HCT116 (cell line): ENCODE results near the gene MAPK4. TPM values are rescaled to one million over a fixed set of nuclear protein-coding genes. Genes with fewer than 3 reads are reported as not detected.

Experiments
- ATAC-seq: fragments of 200-7000 bp; cut with Tn5 transposase; 2 replicates; pipeline ENCODE4 v1.9.1; 2020; ENCODE audit warnings: mild to moderate bottlenecking, moderate library complexity
- BruUV-seq: library from RNA; stranded (reverse); fragments of 400-500 nt; replicated peaks from 2 replicates; lab custom pipeline; 2021; lab: Mats Ljungman, UMichigan
- CTCF ChIA-PET: fragments of 300-600 bp; sonication (Branson Sonifier 250); formaldehyde crosslinking; loops from one replicate; lab custom pipeline; 2021; ENCODE audit warnings: antibody characterized with exemption; lab: Charles Lee
- POLR2A ChIA-PET: fragments of 300-600, 350-600 bp; sonication (Branson Sonifier 250); formaldehyde crosslinking; loops from one replicate; lab custom pipeline; 2021; ENCODE audit warnings: antibody characterized with exemption; lab: Charles Lee
- RAD21 ChIA-PET, 2 experiments: fragments of 300-600 bp; sonication (Branson Sonifier 250); formaldehyde crosslinking; loops; one replicate each; lab custom pipeline; 2023; ENCODE audit warnings: low total read pairs in 2 of 2; ENCODE audit not compliant: uncharacterized antibody in 2 of 2, unreplicated experiment in 2 of 2, low non-redundant PET in 1 of 2; lab: Charles Lee
- DNase-seq: peaks from one replicate; pipeline ENCODE4 v3.0.0-alpha.2; 2010; ENCODE audit warnings: low read depth, low spot score
- H2AFZ ChIP-seq: fragments of 200-600 bp; shearing (Covaris generic), sonication (generic); 2 replicates; pipeline ENCODE4 v1.6.1; 2017; ENCODE audit warnings: low read depth, mixed run types, mixed read lengths, antibody characterized with exemption, low read length; ENCODE audit not compliant: poor library complexity, severe bottlenecking
- H3K27ac ChIP-seq: 2 replicates; pipeline ENCODE4 v1.5.1; 2012; ENCODE audit warnings: low read depth, low read length
- H3K27me3 ChIP-seq: fragments of 200-600 bp; sonication (generic); 2 replicates; pipeline ENCODE4 v1.6.1; 2016; ENCODE audit warnings: mixed run types, low read length, mixed read lengths; ENCODE audit not compliant: insufficient read depth
- H3K36me3 ChIP-seq, 2 experiments: fragments of 200-500 bp in 1 of 2; fragments of 200-600 bp in 1 of 2; sonication (Bioruptor generic) in 1 of 2; sonication (generic) in 1 of 2; 2 replicates each; pipeline versions ENCODE4 v1.5.1 to v1.6.1; 2014 to 2016; ENCODE audit warnings: low read length in 2 of 2, inconsistent platforms in 1 of 2, mixed read lengths in 1 of 2, mixed run types in 1 of 2; ENCODE audit not compliant: insufficient read depth in 2 of 2, control insufficient read depth in 1 of 2
- H3K4me1 ChIP-seq, 2 experiments: fragments of 200-600 bp in 1 of 2; sonication (generic) in 1 of 2; 2 replicates each; pipeline versions ENCODE4 v1.5.1 to v1.6.1; 2012 to 2017; ENCODE audit warnings: low read length in 2 of 2, inconsistent platforms in 1 of 2, mild to moderate bottlenecking in 1 of 2, mixed read lengths in 1 of 2, mixed run types in 1 of 2, moderate library complexity in 1 of 2; ENCODE audit not compliant: insufficient read depth in 2 of 2, control insufficient read depth in 1 of 2
- H3K4me2 ChIP-seq: fragments of 200-600 bp; sonication (generic); 2 replicates; pipeline ENCODE4 v1.6.1; 2017; ENCODE audit warnings: mixed run types, low read length, mixed read lengths
- H3K4me3 ChIP-seq, 2 experiments: fragments of 200-600 bp in 1 of 2; sonication (generic) in 1 of 2; replicated peaks in 1 of 2; 2 replicates each; pipeline ENCODE4 v1.5.1; 2011 to 2016; ENCODE audit warnings: low read length in 2 of 2, control low read depth in 1 of 2, low read depth in 1 of 2, mild to moderate bottlenecking in 1 of 2, mixed read lengths in 1 of 2, mixed run types in 1 of 2
- H3K79me2 ChIP-seq: fragments of 200-600 bp; sonication (generic); 2 replicates; pipeline ENCODE4 v1.6.1; 2017; ENCODE audit warnings: mild to moderate bottlenecking, mixed run types, low read length, moderate library complexity, mixed read lengths; ENCODE audit not compliant: insufficient read depth
- H3K9ac ChIP-seq: fragments of 200-600 bp; sonication (generic); 2 replicates; pipeline ENCODE4 v1.6.1; 2016; ENCODE audit warnings: low read length, mixed read lengths
- H3K9me2 ChIP-seq: fragments of 200-600 bp; sonication (generic), shearing (Covaris generic); 2 replicates; pipeline ENCODE4 v1.6.1; 2017; ENCODE audit warnings: mixed run types, mild to moderate bottlenecking, moderate library complexity; ENCODE audit not compliant: insufficient read depth
- H3K9me3 ChIP-seq, 2 experiments: fragments of 200-500 bp in 1 of 2; fragments of 200-600 bp in 1 of 2; sonication (Bioruptor generic) in 1 of 2; sonication (generic) in 1 of 2; 2 replicates each; pipeline ENCODE4 v1.6.1; 2014 to 2017; ENCODE audit warnings: low read length in 2 of 2, mixed read lengths in 2 of 2, inconsistent platforms in 1 of 2, low read depth in 1 of 2, mild to moderate bottlenecking in 1 of 2, mixed run types in 1 of 2, moderate library complexity in 1 of 2; ENCODE audit not compliant: control insufficient read depth in 1 of 2, insufficient read depth in 1 of 2
- H4K20me1 ChIP-seq: fragments of 200-600 bp; sonication (generic), shearing (Covaris generic); 2 replicates; pipeline ENCODE4 v1.6.1; 2017; ENCODE audit warnings: mixed run types, mild to moderate bottlenecking, moderate library complexity; ENCODE audit not compliant: insufficient read depth
- CEBPB ChIP-seq: IDR thresholded peaks from 2 replicates; pipeline ENCODE4 v1.6.1; 2012; ENCODE audit warnings: low read depth
- EGR1 ChIP-seq: IDR thresholded peaks from 2 replicates; pipeline ENCODE4 v1.6.1; 2012; ENCODE audit warnings: low read depth
- ELF1 ChIP-seq: IDR thresholded peaks from 2 replicates; pipeline ENCODE4 v1.6.1; 2012; ENCODE audit warnings: low read depth, borderline replicate concordance
- EZH2phosphoT487 ChIP-seq: fragments of 200-600 bp; IDR thresholded peaks from 2 replicates; pipeline ENCODE4 v1.6.1; 2018; ENCODE audit warnings: antibody characterized with exemption, borderline replicate concordance
- FOSL1 ChIP-seq: IDR thresholded peaks from 2 replicates; pipeline ENCODE4 v1.6.1; 2012; ENCODE audit warnings: low read depth
- JUND ChIP-seq: IDR thresholded peaks from 2 replicates; pipeline ENCODE4 v1.6.1; 2012
- POLR2A ChIP-seq: IDR thresholded peaks from 2 replicates; pipeline ENCODE4 v1.7.0; 2011; ENCODE audit warnings: borderline replicate concordance; ENCODE audit not compliant: insufficient read depth, insufficient read length; ENCODE audit errors: extremely low read depth
- POLR2AphosphoS5 ChIP-seq: IDR thresholded peaks from 2 replicates; pipeline ENCODE4 v1.6.1; 2011; ENCODE audit warnings: mild to moderate bottlenecking, low read depth, low read length, moderate library complexity
- RAD21 ChIP-seq: IDR thresholded peaks from 2 replicates; pipeline ENCODE4 v1.6.1; 2012; ENCODE audit warnings: low read depth, mild to moderate bottlenecking
- SP1 ChIP-seq: IDR thresholded peaks from 2 replicates; pipeline ENCODE4 v1.6.1; 2012; ENCODE audit warnings: low read depth
- SRF ChIP-seq: IDR thresholded peaks from 2 replicates; pipeline ENCODE4 v1.6.1; 2012; ENCODE audit warnings: low read depth
- YY1 ChIP-seq: IDR thresholded peaks from 2 replicates; pipeline ENCODE4 v1.6.1; 2011; ENCODE audit warnings: low read length, low read depth, moderate library complexity, mild to moderate bottlenecking; ENCODE audit not compliant: insufficient replicate concordance; ENCODE audit errors: extremely low read depth
- ZFX ChIP-seq: fragments of 450-650 bp; IDR thresholded peaks from 2 replicates; pipeline ENCODE4 v1.6.1; 2017
- ZNF274 ChIP-seq: fragments of 200-500 bp; sonication (Bioruptor generic); IDR thresholded peaks from 2 replicates; pipeline ENCODE4 v1.6.1; 2014; ENCODE audit warnings: mild to moderate bottlenecking, low read depth, low read length, inconsistent platforms
- intact Hi-C: fragments of 100-400 bp; cut with micrococcal nuclease; formaldehyde crosslinking; loops from 2 replicates; pipeline ENCODE4 v1.10.0; 2022
- total RNA-seq: library from RNA; stranded (reverse); gene quantifications from one replicate; pipeline ENCODE4 v1.2.1, GENCODE V29; 2021; ENCODE audit not compliant: unreplicated experiment
- TF ChIP-seq, protein P1 (sequence below): IDR thresholded peaks from 2 replicates; pipeline ENCODE4 v1.6.1; 2011; ENCODE audit warnings: mild to moderate bottlenecking, low read length, moderate library complexity; ENCODE audit not compliant: insufficient replicate concordance; ENCODE audit errors: extremely low read depth
- TF ChIP-seq, protein P2 (sequence below): IDR thresholded peaks from 2 replicates; pipeline ENCODE4 v1.6.1; 2012; ENCODE audit warnings: low read depth
- TF ChIP-seq, protein P3 (sequence below): IDR thresholded peaks from 2 replicates; pipeline ENCODE4 v1.6.1; 2012

MAPK4 gene
- total RNA-seq, 1 experiment from 2014 or later: 0.89 TPM

DNA sequence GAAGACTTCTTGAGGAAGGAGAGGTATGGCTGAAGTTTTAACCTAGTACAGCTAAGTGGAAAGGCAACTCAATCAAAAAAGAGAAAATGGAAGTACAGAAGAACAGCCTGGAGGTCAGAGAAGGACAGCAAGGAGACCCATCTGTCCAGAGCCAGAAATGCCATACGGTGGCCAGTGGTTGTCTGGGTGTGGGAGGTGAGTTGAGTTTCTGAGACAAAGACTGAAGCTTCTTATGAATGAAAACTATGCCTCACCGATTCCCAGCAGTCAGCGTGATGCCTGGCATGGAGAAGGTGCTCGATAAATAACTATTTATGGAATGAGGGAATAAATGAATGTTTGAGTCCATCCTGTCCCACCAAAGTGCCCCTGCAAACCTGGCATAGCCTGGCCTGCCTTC is 161.1 kb downstream of the MAPK4 start:
- no TSS peak for BruUV-seq
- intact Hi-C loops: no loop called here
- Histone ChIP-seq H3K4me2 (no peak overlapping the region), H3K4me1 (no peaks in the 10 kb centered on the region), H3K79me2 (no peaks in the 10 kb centered on the region), H2AFZ (no peak overlapping the region), H3K4me3 (no peak overlapping the region), H4K20me1 (no peaks in the 10 kb centered on the region), H3K27me3 (no peaks in the 10 kb centered on the region), H3K36me3 (no peaks in the 10 kb centered on the region), H3K9me2 (no peaks in the 10 kb centered on the region), H3K9ac (no peak overlapping the region), H3K27ac (no peak overlapping the region), H3K9me3 (no peaks in the 10 kb centered on the region)
- ChIA-PET CTCF (no interaction called here), RAD21 (no interaction called here), POLR2A (no interaction called here)
- TF ChIP-seq POLR2A (no peak), ZNF274 (no peak), CEBPB (no peak), EGR1 (no peak), RAD21 (no peak), SP1 (no peak), JUND (no peak), FOSL1 (no peak), EZH2phosphoT487 (no peak), POLR2AphosphoS5 (no peak), YY1 (no peak), ELF1 (no peak), SRF (no peak), ZFX (no peak)
- TF ChIP-seq, protein P1, sequence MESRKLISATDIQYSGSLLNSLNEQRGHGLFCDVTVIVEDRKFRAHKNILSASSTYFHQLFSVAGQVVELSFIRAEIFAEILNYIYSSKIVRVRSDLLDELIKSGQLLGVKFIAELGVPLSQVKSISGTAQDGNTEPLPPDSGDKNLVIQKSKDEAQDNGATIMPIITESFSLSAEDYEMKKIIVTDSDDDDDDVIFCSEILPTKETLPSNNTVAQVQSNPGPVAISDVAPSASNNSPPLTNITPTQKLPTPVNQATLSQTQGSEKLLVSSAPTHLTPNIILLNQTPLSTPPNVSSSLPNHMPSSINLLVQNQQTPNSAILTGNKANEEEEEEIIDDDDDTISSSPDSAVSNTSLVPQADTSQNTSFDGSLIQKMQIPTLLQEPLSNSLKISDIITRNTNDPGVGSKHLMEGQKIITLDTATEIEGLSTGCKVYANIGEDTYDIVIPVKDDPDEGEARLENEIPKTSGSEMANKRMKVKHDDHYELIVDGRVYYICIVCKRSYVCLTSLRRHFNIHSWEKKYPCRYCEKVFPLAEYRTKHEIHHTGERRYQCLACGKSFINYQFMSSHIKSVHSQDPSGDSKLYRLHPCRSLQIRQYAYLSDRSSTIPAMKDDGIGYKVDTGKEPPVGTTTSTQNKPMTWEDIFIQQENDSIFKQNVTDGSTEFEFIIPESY: no peak
- TF ChIP-seq, protein P2, sequence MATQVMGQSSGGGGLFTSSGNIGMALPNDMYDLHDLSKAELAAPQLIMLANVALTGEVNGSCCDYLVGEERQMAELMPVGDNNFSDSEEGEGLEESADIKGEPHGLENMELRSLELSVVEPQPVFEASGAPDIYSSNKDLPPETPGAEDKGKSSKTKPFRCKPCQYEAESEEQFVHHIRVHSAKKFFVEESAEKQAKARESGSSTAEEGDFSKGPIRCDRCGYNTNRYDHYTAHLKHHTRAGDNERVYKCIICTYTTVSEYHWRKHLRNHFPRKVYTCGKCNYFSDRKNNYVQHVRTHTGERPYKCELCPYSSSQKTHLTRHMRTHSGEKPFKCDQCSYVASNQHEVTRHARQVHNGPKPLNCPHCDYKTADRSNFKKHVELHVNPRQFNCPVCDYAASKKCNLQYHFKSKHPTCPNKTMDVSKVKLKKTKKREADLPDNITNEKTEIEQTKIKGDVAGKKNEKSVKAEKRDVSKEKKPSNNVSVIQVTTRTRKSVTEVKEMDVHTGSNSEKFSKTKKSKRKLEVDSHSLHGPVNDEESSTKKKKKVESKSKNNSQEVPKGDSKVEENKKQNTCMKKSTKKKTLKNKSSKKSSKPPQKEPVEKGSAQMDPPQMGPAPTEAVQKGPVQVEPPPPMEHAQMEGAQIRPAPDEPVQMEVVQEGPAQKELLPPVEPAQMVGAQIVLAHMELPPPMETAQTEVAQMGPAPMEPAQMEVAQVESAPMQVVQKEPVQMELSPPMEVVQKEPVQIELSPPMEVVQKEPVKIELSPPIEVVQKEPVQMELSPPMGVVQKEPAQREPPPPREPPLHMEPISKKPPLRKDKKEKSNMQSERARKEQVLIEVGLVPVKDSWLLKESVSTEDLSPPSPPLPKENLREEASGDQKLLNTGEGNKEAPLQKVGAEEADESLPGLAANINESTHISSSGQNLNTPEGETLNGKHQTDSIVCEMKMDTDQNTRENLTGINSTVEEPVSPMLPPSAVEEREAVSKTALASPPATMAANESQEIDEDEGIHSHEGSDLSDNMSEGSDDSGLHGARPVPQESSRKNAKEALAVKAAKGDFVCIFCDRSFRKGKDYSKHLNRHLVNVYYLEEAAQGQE: no peak
- TF ChIP-seq, protein P3, sequence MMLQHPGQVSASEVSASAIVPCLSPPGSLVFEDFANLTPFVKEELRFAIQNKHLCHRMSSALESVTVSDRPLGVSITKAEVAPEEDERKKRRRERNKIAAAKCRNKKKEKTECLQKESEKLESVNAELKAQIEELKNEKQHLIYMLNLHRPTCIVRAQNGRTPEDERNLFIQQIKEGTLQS: no peak
- no peak for ATAC-seq
- no peak for DNase-seq
